K562 (cell line): Measurements from ENCODE around the gene TRAPPC4. TPM values are rescaled to one million over a fixed set of nuclear protein-coding genes. Genes with fewer than 3 reads are reported as not detected.

Experiments
- BDP1 ChIP-seq: IDR thresholded peaks from 3 replicates; pipeline ENCODE4 v1.6.1; 2011; ENCODE audit not compliant: insufficient read length, insufficient read depth
- CBX1 ChIP-seq: sonication (generic); IDR thresholded peaks from 2 replicates; pipeline ENCODE4 v1.6.1; 2016; ENCODE audit warnings: antibody characterized with exemption, low read depth, mild to moderate bottlenecking
- GABPA ChIP-seq: fragments of 200-800 bp; sonication (Bioruptor generic); conservative IDR thresholded peaks from 2 replicates; pipeline ENCODE4 v1.6.1; 2016; ENCODE audit warnings: low read depth, missing genetic modification characterization, missing compliant biosample characterization
- HNRNPK ChIP-seq: fragments of 200-400 bp; formaldehyde crosslinking; IDR thresholded peaks from one replicate; pipeline ENCODE4 v1.6.1; 2018; ENCODE audit warnings: mild to moderate bottlenecking, low read depth, low read length; ENCODE audit not compliant: poor library complexity, severe bottlenecking
- HNRNPUL1 ChIP-seq: fragments of 200-400 bp; formaldehyde crosslinking; IDR thresholded peaks from 2 replicates; pipeline ENCODE4 v1.6.1; 2017; ENCODE audit warnings: low read length
- ILK ChIP-seq: fragments of 450-650 bp; IDR thresholded peaks from 2 replicates; pipeline ENCODE4 v1.6.1; 2016; ENCODE audit warnings: missing genetic modification characterization, low read depth, mild to moderate bottlenecking, missing compliant biosample characterization, moderate library complexity, borderline replicate concordance
- KAT8 ChIP-seq: fragments of 450-650 bp; IDR thresholded peaks from 2 replicates; pipeline ENCODE4 v1.6.1; 2016; ENCODE audit warnings: low read depth, mild to moderate bottlenecking
- NFE2 ChIP-seq: IDR thresholded peaks from 2 replicates; pipeline ENCODE4 v1.6.1; 2014; ENCODE audit warnings: antibody characterized with exemption, low read depth
- PHF8 ChIP-seq: fragments of 200-600 bp; sonication (generic); IDR thresholded peaks from 2 replicates; pipeline ENCODE4 v1.6.1; 2012; ENCODE audit warnings: mixed run types, mild to moderate bottlenecking, inconsistent platforms, low read length, moderate library complexity, borderline replicate concordance
- POLR2B ChIP-seq: fragments of 450-650 bp; IDR thresholded peaks from 2 replicates; pipeline ENCODE4 v1.6.1; 2018; ENCODE audit warnings: low read depth; ENCODE audit not compliant: partially characterized antibody
- POLR2G ChIP-seq: fragments of 200-400 bp; formaldehyde crosslinking; IDR thresholded peaks from 2 replicates; pipeline ENCODE4 v1.6.1; 2017; ENCODE audit warnings: low read depth, mild to moderate bottlenecking, antibody characterized with exemption, low read length, moderate library complexity
- POLR2H ChIP-seq: IDR thresholded peaks from 2 replicates; pipeline ENCODE4 v1.6.1; 2016; ENCODE audit warnings: missing genetic modification characterization, low read depth, mild to moderate bottlenecking, control low read depth, missing compliant biosample characterization, moderate library complexity
- RBFOX2 ChIP-seq: fragments of 200-400 bp; formaldehyde crosslinking; IDR thresholded peaks from 2 replicates; pipeline ENCODE4 v1.6.1; 2017; ENCODE audit warnings: low read depth, mild to moderate bottlenecking, low read length, moderate library complexity
- SIN3A ChIP-seq, 2 experiments: fragments of 150-350 bp in 1 of 2; IDR thresholded peaks; 2 replicates each; pipeline ENCODE4 v1.6.1; 2011 to 2016; ENCODE audit warnings: borderline replicate concordance in 2 of 2, low read depth in 2 of 2, low read length in 2 of 2, mild to moderate bottlenecking in 2 of 2, moderate library complexity in 2 of 2; ENCODE audit not compliant: control insufficient read depth in 1 of 2
- ZFP36 ChIP-seq: fragments of 150-350 bp; IDR thresholded peaks from 2 replicates; pipeline ENCODE4 v1.6.1; 2018; ENCODE audit warnings: low read length, low read depth; ENCODE audit not compliant: partially characterized antibody
- ZNF696 ChIP-seq: fragments of 250-450 bp; sonication (Bioruptor Pico); conservative IDR thresholded peaks from 2 replicates; pipeline ENCODE4 v1.4.0; 2020; ENCODE audit warnings: mild to moderate bottlenecking, moderate library complexity
- ZNF785 ChIP-seq: fragments of 250-450 bp; sonication (Bioruptor Pico); IDR thresholded peaks from 2 replicates; pipeline ENCODE4 v1.4.0; 2020; ENCODE audit warnings: mild to moderate bottlenecking
- polyA plus RNA-seq, 8 experiments: library from polyadenylated mRNA; depleted of rRNA in 4 of 8; stranded (reverse) in 5 of 8; unstranded in 3 of 8; fragments of >200 nt; fragmentation: Nextera tagmentation in 2 of 8; fragmentation: Illumina TruSeq in 1 of 8; extraction: Ambion mirVana in 2 of 8; extraction: Trizol in 1 of 8; gene quantifications; 2 replicates each; pipeline versions ENCODE4 v1.2.1 to v1.2.3, GENCODE V29; 2011 to 2014; ENCODE audit warnings: inconsistent platforms in 1 of 8, missing spikeins in 1 of 8
- total RNA-seq, 7 experiments: library from RNA; depleted of rRNA in 6 of 7; stranded (reverse); fragments of >200 nt in 6 of 7; fragmentation: Illumina TruSeq in 2 of 7; extraction: Trizol in 2 of 7; gene quantifications; 2 replicates each; pipeline versions ENCODE4 v1.2.1 to v1.2.3, GENCODE V29; 2011 to 2021; ENCODE audit warnings: low replicate concordance in 1 of 7
- TF ChIP-seq, protein P1 (sequence below), 2 experiments: fragments of 450-650 bp in 1 of 2; sonication (generic) in 1 of 2; formaldehyde crosslinking in 1 of 2; IDR thresholded peaks in 1 of 2; conservative IDR thresholded peaks in 1 of 2; 2 replicates each; pipeline versions ENCODE4 v1.6.1 to v1.8.1; 2016 to 2023; ENCODE audit warnings: mild to moderate bottlenecking in 2 of 2, moderate library complexity in 2 of 2, inconsistent platforms in 1 of 2, missing genetic modification reagents in 1 of 2
- TF ChIP-seq, protein P2 (sequence below): fragments of 250-450 bp; sonication (Bioruptor Pico); IDR thresholded peaks from 2 replicates; pipeline ENCODE4 v1.6.1; 2021; ENCODE audit warnings: mild to moderate bottlenecking
- TF ChIP-seq, protein P3 (sequence below), 2 experiments: fragments of 450-650 bp; IDR thresholded peaks; 2 replicates each; pipeline ENCODE4 v1.6.1; 2016
- TF ChIP-seq, protein P4 (sequence below): fragments of 450-650 bp; conservative IDR thresholded peaks from 2 replicates; pipeline ENCODE4 v1.6.1; 2016; ENCODE audit warnings: missing genetic modification characterization, low read depth, mild to moderate bottlenecking, missing compliant biosample characterization, moderate library complexity
- TF ChIP-seq, protein P5 (sequence below): fragments of 450-650 bp; formaldehyde crosslinking; IDR thresholded peaks from 2 replicates; pipeline ENCODE4 v1.4.0; 2022; ENCODE audit warnings: mild to moderate bottlenecking, moderate library complexity

TRAPPC4 gene
- total and polyA plus RNA-seq, 9 of the 15 experiments (the other 6 are each of a cell fraction or from before 2014, with no cell fraction given) = 121 to 524 (median 142) TPM

DNA sequence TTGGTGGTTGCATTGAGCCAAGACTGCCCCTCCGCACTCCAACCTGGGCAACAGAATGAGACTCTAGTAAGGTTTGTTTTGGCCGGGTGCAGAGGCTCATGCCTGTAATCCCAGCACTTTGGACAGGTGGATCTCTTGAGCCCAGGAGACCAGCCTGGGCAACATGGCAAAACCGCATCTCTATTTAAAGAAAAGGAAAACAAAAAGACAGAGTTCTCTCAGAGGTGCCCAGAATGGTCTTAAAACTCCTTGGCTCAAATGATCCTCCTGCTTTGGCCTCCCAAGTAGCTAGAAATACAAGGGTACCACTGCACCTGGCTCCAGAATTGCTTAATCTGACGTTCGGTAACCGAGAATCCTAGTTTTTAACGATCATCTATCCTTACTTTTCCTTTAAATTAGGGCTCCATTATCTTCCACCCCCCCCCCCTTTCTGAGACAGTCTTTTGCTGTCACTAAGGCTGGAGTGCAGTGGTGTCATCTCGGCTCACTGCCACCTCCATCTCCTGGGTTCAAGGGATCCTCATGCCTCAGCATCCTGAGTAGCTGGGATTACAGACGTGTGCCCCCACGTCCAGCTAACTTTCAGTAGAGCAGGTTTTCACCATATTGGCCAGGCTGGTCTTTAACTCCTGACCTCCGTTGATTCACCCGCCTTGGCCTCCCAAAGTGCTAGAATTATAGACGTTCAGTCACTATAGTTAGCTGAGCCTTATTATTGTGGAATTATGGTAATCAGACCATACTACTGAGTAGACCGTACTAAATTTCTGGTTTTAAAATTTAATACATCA is 2.2 kb upstream of the TRAPPC4 start (continued):
- TF ChIP-seq, protein P1, sequence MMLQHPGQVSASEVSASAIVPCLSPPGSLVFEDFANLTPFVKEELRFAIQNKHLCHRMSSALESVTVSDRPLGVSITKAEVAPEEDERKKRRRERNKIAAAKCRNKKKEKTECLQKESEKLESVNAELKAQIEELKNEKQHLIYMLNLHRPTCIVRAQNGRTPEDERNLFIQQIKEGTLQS (IDR thresholded peaks at IDR 0.05) = no peak
- TF ChIP-seq, protein P1 (CRISPR knock-in tag; conservative IDR thresholded peaks at IDR 0.05) = no peak
- TF ChIP-seq, protein P2, sequence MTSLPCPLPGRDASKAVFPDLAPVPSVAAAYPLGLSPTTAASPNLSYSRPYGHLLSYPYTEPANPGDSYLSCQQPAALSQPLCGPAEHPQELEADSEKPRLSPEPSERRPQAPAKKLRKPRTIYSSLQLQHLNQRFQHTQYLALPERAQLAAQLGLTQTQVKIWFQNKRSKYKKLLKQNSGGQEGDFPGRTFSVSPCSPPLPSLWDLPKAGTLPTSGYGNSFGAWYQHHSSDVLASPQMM (CRISPR knock-in tag) = no peak
- TF ChIP-seq ILK = no peak
- TF ChIP-seq, protein P3, sequence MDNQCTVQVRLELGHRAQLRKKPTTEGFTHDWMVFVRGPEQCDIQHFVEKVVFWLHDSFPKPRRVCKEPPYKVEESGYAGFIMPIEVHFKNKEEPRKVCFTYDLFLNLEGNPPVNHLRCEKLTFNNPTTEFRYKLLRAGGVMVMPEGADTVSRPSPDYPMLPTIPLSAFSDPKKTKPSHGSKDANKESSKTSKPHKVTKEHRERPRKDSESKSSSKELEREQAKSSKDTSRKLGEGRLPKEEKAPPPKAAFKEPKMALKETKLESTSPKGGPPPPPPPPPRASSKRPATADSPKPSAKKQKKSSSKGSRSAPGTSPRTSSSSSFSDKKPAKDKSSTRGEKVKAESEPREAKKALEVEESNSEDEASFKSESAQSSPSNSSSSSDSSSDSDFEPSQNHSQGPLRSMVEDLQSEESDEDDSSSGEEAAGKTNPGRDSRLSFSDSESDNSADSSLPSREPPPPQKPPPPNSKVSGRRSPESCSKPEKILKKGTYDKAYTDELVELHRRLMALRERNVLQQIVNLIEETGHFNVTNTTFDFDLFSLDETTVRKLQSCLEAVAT (IDR thresholded peaks at IDR 0.05) = no peak
- TF ChIP-seq BDP1 = no peak
- TF ChIP-seq KAT8 = no peak
- no peak for TF ChIP-seq ZNF696 (CRISPR knock-in tag)
- TF ChIP-seq RBFOX2 = peak; percentile 71
- TF ChIP-seq, protein P4, sequence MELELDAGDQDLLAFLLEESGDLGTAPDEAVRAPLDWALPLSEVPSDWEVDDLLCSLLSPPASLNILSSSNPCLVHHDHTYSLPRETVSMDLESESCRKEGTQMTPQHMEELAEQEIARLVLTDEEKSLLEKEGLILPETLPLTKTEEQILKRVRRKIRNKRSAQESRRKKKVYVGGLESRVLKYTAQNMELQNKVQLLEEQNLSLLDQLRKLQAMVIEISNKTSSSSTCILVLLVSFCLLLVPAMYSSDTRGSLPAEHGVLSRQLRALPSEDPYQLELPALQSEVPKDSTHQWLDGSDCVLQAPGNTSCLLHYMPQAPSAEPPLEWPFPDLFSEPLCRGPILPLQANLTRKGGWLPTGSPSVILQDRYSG (tag) = no peak
- 0 out of 2 replicates have a peak, but pooled peaks have one; percentile 38 for TF ChIP-seq POLR2H (tag)
- 0 out of 2 replicates have a peak, but pooled peaks have one; percentile 11 for TF ChIP-seq HNRNPUL1
- TF ChIP-seq, protein P5, sequence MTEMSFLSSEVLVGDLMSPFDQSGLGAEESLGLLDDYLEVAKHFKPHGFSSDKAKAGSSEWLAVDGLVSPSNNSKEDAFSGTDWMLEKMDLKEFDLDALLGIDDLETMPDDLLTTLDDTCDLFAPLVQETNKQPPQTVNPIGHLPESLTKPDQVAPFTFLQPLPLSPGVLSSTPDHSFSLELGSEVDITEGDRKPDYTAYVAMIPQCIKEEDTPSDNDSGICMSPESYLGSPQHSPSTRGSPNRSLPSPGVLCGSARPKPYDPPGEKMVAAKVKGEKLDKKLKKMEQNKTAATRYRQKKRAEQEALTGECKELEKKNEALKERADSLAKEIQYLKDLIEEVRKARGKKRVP (CRISPR knock-in tag) = no peak
- no peak for TF ChIP-seq ZFP36
- TF ChIP-seq PHF8 = no peak
- TF ChIP-seq HNRNPK = no peak
- TF ChIP-seq ZNF785 = no peak
- peak; percentile 47; the same call in 1 of the 2 replicates for TF ChIP-seq POLR2G
- no peak for TF ChIP-seq GABPA (tag)
- no peak for TF ChIP-seq NFE2
- TF ChIP-seq SIN3A (IDR thresholded peaks at IDR 0.05; ENCODE audit: borderline replicate concordance in 2 of 2, control insufficient read depth in 1 of 2, low read depth in 2 of 2, low read length in 2 of 2) = peak in 1 of 2 experiments; percentile 13; a peak in 1 of 4 replicates
- no peak for TF ChIP-seq CBX1
- TF ChIP-seq POLR2B = peak; percentile 25
